Liver (tissue), 9 donors: ENCODE data around the gene PGAP3. TPM values are rescaled to one million over a fixed set of nuclear protein-coding genes. Genes with fewer than 3 reads are reported as not detected.

Experiments used
- DNase-seq: peaks from one replicate; pipeline ENCODE4 v3.0.0-alpha.2; 2017; ENCODE audit warnings: low spot score
- H3K27ac ChIP-seq, 2 donors: one replicate each; pipeline ENCODE4 v1.7.0; 2013; ENCODE audit warnings: inconsistent platforms in 2 of 2, low read length in 2 of 2, control low read depth in 1 of 2, low read depth in 1 of 2, mild to moderate bottlenecking in 1 of 2
- H3K27me3 ChIP-seq, 4 donors: one replicate each; pipeline versions ENCODE4 v1.6.1 to v1.7.0; 2013; ENCODE audit warnings: low read length in 3 of 4, inconsistent platforms in 1 of 4, mild to moderate bottlenecking in 1 of 4, moderate library complexity in 1 of 4; ENCODE audit not compliant: control insufficient read depth in 4 of 4, insufficient read depth in 4 of 4
- H3K36me3 ChIP-seq, 4 donors: one replicate each; pipeline versions ENCODE4 v1.6.1 to v1.7.0; 2013; ENCODE audit warnings: low read length in 3 of 4, mild to moderate bottlenecking in 3 of 4, low read depth in 1 of 4, moderate library complexity in 1 of 4; ENCODE audit not compliant: control insufficient read depth in 4 of 4, insufficient read depth in 3 of 4
- H3K4me1 ChIP-seq, 4 donors: one replicate each; pipeline versions ENCODE4 v1.6.1 to v1.7.0; 2013; ENCODE audit warnings: low read length in 3 of 4, mild to moderate bottlenecking in 3 of 4, moderate library complexity in 1 of 4; ENCODE audit not compliant: control insufficient read depth in 4 of 4, insufficient read depth in 4 of 4
- H3K4me3 ChIP-seq, 3 donors: one replicate each; pipeline versions ENCODE4 v1.6.1 to v1.7.0; 2013; ENCODE audit warnings: low read length in 3 of 3, control low read depth in 1 of 3, low read depth in 1 of 3, mild to moderate bottlenecking in 1 of 3
- H3K9ac ChIP-seq, 2 donors: one replicate each; pipeline ENCODE4 v1.7.0; 2013; ENCODE audit warnings: low read length in 2 of 2, mild to moderate bottlenecking in 2 of 2, moderate library complexity in 2 of 2, control low read depth in 1 of 2, low read depth in 1 of 2
- H3K9me3 ChIP-seq, 4 donors: one replicate each; pipeline versions ENCODE4 v1.6.1 to v1.7.0; 2013; ENCODE audit warnings: low read length in 3 of 4; ENCODE audit not compliant: control insufficient read depth in 4 of 4
- EGR1 ChIP-seq, 2 donors: IDR thresholded peaks; 2 replicates each; pipeline ENCODE4 v1.6.1; 2016 to 2018; ENCODE audit warnings: antibody characterized with exemption in 2 of 2, low read depth in 2 of 2
- FOXA1 ChIP-seq: IDR thresholded peaks from 2 replicates; pipeline ENCODE4 v1.6.1; 2016; ENCODE audit warnings: antibody characterized with exemption
- FOXA2 ChIP-seq: IDR thresholded peaks from 2 replicates; pipeline ENCODE4 v1.6.1; 2016; ENCODE audit warnings: antibody characterized with exemption
- GABPA ChIP-seq, 2 donors: IDR thresholded peaks in 1 of 2; conservative IDR thresholded peaks in 1 of 2; 2 replicates each; pipeline ENCODE4 v1.6.1; 2016; ENCODE audit warnings: antibody characterized with exemption in 2 of 2, mild to moderate bottlenecking in 1 of 2, moderate library complexity in 1 of 2
- HNF4A ChIP-seq, 2 donors: conservative IDR thresholded peaks; 2 replicates each; pipeline ENCODE4 v1.6.1; 2016; ENCODE audit warnings: antibody characterized with exemption in 2 of 2, mild to moderate bottlenecking in 2 of 2
- HNF4G ChIP-seq: IDR thresholded peaks from 2 replicates; pipeline ENCODE4 v1.6.1; 2016; ENCODE audit warnings: antibody characterized with exemption
- JUND ChIP-seq, 2 donors: IDR thresholded peaks; 2 replicates each; pipeline ENCODE4 v1.6.1; 2016; ENCODE audit warnings: antibody characterized with exemption in 2 of 2
- NR2F2 ChIP-seq: IDR thresholded peaks from 2 replicates; pipeline ENCODE4 v1.6.1; 2016; ENCODE audit warnings: antibody characterized with exemption
- RAD21 ChIP-seq, 2 donors: IDR thresholded peaks; 2 replicates each; pipeline ENCODE4 v1.6.1; 2016; ENCODE audit warnings: antibody characterized with exemption in 2 of 2, mild to moderate bottlenecking in 2 of 2
- RXRA ChIP-seq, 2 donors: IDR thresholded peaks; 2 replicates each; pipeline ENCODE4 v1.6.1; 2017 to 2018; ENCODE audit warnings: antibody characterized with exemption in 2 of 2, mild to moderate bottlenecking in 1 of 2
- SP1 ChIP-seq: IDR thresholded peaks from 2 replicates; pipeline ENCODE4 v1.6.1; 2018; ENCODE audit warnings: antibody characterized with exemption, mild to moderate bottlenecking
- TAF1 ChIP-seq: conservative IDR thresholded peaks from 2 replicates; pipeline ENCODE4 v1.6.1; 2016; ENCODE audit warnings: antibody characterized with exemption, mild to moderate bottlenecking
- YY1 ChIP-seq: IDR thresholded peaks from 2 replicates; pipeline ENCODE4 v1.6.1; 2016; ENCODE audit warnings: antibody characterized with exemption, mild to moderate bottlenecking
- WGBS: extraction: QIAGEN DNeasy Blood & Tissue Kit; methylation state at CpG from one replicate; pipeline ENCODE4 v1.1.7; 2013; 5-methylcytosine and 5-hydroxymethylcytosine counted together
- polyA plus RNA-seq, 2 donors: library from polyadenylated mRNA; stranded (reverse) in 1 of 2; unstranded in 1 of 2; fragments of 200-250 nt in 1 of 2; fragments of >200 nt in 1 of 2; fragmentation: Nextera tagmentation in 1 of 2; extraction: Ambion mirVana in 1 of 2; gene quantifications; one replicate each; pipeline versions ENCODE4 v1.2.1 to v1.2.3, GENCODE V29; 2013 to 2015
- total RNA-seq, 2 donors: library from RNA; depleted of rRNA; stranded (reverse); fragments of >200 nt; gene quantifications; one replicate each; pipeline ENCODE4 v1.2.3, GENCODE V29; 2014
- TF ChIP-seq, protein P1 (sequence below): IDR thresholded peaks from 2 replicates; pipeline ENCODE4 v1.6.1; 2016; ENCODE audit warnings: antibody characterized with exemption
- TF ChIP-seq, protein P2 (sequence below): IDR thresholded peaks from 2 replicates; pipeline ENCODE4 v1.6.1; 2016; ENCODE audit warnings: antibody characterized with exemption
- TF ChIP-seq, protein P3 (sequence below): IDR thresholded peaks from 2 replicates; pipeline ENCODE4 v1.6.1; 2016; ENCODE audit warnings: antibody characterized with exemption
- TF ChIP-seq, protein P4 (sequence below): fragments of 150-350 bp; IDR thresholded peaks from 2 replicates; pipeline ENCODE4 v1.5.1; 2017; ENCODE audit warnings: improper control_type of control experiment, low read depth, low read length; ENCODE audit not compliant: missing input control
- TF ChIP-seq, protein P5 (sequence below): IDR thresholded peaks from 2 replicates; pipeline ENCODE4 v1.6.1; 2016; ENCODE audit warnings: antibody characterized with exemption, mild to moderate bottlenecking
- donor health status: healthy.
- donor health status: healthy.
- donor health status: healthy.
- donor health status: healthy.
- donor health status: healthy.

Gene PGAP3
- total and polyA plus RNA-seq, 4 donors: 7.9 to 19.5 (median 14.0) TPM

DNA sequence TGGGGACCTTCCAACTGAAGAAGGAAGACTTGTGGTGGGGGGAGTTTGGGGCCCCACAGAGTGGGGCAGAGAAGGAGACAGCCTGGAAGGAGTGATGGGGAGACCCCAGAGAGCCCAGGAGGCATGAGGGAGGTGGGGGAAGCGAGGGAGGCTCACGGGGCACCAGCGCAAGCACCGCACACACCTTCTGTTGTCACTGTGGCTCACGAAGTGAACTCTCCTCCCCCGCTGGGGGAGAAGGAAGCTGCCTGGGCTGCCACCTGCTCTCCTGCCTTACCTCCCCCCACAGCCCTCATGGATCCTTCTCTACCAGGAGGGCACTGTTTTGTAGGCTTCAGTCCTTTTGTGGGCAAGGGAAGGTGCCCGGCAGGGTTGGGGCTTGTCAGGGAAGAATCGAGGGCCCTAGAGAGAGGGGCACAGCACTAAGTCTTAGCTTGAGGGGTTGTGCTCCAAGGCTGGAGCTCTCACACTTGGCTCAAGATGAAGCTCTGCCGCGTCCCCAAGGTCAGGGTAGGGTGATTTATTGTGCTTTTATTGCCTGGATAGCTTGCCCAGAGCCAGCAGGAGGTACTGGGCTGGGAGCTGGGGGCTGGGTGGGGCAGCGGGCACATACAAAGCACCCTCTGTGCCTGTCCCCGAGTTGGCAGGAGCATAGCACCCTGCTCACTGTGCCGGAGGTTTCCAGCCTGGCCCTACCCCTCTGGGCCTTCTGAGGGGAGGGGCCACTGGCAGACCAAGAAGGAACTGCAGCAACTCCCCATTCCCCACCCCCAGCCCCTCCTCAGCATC lies 55.5 kb downstream of the PGAP3 start:
- no peaks in the 10 kb centered on the region for H3K9me3 ChIP-seq
- no peak overlapping the region for H3K4me3 ChIP-seq
- H3K27ac ChIP-seq: no peak overlapping the region
- DNase-seq: no peak
- peaks cover 3 to 11% (median 6%) of the 10 kb centered on the region in 4 donors for H3K4me1 ChIP-seq
- no peak for TF ChIP-seq SP1
- TF ChIP-seq, protein P1, sequence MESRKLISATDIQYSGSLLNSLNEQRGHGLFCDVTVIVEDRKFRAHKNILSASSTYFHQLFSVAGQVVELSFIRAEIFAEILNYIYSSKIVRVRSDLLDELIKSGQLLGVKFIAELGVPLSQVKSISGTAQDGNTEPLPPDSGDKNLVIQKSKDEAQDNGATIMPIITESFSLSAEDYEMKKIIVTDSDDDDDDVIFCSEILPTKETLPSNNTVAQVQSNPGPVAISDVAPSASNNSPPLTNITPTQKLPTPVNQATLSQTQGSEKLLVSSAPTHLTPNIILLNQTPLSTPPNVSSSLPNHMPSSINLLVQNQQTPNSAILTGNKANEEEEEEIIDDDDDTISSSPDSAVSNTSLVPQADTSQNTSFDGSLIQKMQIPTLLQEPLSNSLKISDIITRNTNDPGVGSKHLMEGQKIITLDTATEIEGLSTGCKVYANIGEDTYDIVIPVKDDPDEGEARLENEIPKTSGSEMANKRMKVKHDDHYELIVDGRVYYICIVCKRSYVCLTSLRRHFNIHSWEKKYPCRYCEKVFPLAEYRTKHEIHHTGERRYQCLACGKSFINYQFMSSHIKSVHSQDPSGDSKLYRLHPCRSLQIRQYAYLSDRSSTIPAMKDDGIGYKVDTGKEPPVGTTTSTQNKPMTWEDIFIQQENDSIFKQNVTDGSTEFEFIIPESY: no peak
- no peak for TF ChIP-seq FOXA1
- TF ChIP-seq YY1: no peak
- TF ChIP-seq, protein P2, sequence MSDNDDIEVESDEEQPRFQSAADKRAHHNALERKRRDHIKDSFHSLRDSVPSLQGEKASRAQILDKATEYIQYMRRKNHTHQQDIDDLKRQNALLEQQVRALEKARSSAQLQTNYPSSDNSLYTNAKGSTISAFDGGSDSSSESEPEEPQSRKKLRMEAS: no peak
- TF ChIP-seq RXRA (IDR thresholded peaks at IDR 0.05): no peak
- no peak for TF ChIP-seq NR2F2
- TF ChIP-seq FOXA2: no peak
- TF ChIP-seq EGR1 (IDR thresholded peaks at IDR 0.05; ENCODE audit: low read depth in 2 of 2): no peak
- no peak overlapping the region for H3K9ac ChIP-seq
- no peaks in the 10 kb centered on the region for H3K36me3 ChIP-seq
- H3K27me3 ChIP-seq: peaks cover 0 to 2% (median under 1%) of the 10 kb centered on the region in 4 donors
- WGBS: 57% methylated on average over 13 of the region's 13 CpGs

DNA sequence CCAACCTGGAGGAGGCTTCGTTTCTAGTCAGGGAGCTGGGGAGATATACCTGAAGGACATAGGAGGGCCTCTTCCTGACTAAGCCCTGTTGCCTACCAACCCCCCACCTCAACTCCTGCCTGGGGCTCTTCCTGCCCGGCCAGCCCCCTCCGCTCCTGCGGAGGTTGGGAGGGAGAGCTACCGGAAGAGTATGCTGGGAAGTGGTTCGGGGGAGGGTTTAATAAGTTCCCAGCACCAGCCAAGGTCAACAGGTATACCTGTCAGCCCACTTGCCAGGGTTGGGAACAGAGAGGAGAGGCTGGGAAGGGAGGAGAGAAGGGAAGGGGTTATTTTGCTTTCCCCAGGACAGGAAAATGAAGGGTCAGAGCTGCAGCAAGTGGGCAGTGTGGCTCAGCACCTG lies 56.5 kb downstream of the PGAP3 start:
- no peak overlapping the region for H3K4me3 ChIP-seq
- TF ChIP-seq NR2F2 (no peak), EGR1 (IDR thresholded peaks at IDR 0.05; ENCODE audit: low read depth in 2 of 2) (no peak), YY1 (no peak), GABPA (IDR thresholded peaks at IDR 0.05 in 1 of 2, conservative IDR thresholded peaks at IDR 0.05 in 1 of 2) (no peak), HNF4G (no peak), HNF4A (conservative IDR thresholded peaks at IDR 0.05) (no peak), TAF1 (no peak), FOXA2 (no peak), RXRA (IDR thresholded peaks at IDR 0.05) (no peak), JUND (IDR thresholded peaks at IDR 0.05) (no peak), FOXA1 (no peak), SP1 (no peak), RAD21 (IDR thresholded peaks at IDR 0.05) (no peak)
- TF ChIP-seq, protein P3, sequence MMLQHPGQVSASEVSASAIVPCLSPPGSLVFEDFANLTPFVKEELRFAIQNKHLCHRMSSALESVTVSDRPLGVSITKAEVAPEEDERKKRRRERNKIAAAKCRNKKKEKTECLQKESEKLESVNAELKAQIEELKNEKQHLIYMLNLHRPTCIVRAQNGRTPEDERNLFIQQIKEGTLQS: no peak
- TF ChIP-seq, protein P4, sequence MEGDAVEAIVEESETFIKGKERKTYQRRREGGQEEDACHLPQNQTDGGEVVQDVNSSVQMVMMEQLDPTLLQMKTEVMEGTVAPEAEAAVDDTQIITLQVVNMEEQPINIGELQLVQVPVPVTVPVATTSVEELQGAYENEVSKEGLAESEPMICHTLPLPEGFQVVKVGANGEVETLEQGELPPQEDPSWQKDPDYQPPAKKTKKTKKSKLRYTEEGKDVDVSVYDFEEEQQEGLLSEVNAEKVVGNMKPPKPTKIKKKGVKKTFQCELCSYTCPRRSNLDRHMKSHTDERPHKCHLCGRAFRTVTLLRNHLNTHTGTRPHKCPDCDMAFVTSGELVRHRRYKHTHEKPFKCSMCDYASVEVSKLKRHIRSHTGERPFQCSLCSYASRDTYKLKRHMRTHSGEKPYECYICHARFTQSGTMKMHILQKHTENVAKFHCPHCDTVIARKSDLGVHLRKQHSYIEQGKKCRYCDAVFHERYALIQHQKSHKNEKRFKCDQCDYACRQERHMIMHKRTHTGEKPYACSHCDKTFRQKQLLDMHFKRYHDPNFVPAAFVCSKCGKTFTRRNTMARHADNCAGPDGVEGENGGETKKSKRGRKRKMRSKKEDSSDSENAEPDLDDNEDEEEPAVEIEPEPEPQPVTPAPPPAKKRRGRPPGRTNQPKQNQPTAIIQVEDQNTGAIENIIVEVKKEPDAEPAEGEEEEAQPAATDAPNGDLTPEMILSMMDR: no peak
- TF ChIP-seq, protein P5, sequence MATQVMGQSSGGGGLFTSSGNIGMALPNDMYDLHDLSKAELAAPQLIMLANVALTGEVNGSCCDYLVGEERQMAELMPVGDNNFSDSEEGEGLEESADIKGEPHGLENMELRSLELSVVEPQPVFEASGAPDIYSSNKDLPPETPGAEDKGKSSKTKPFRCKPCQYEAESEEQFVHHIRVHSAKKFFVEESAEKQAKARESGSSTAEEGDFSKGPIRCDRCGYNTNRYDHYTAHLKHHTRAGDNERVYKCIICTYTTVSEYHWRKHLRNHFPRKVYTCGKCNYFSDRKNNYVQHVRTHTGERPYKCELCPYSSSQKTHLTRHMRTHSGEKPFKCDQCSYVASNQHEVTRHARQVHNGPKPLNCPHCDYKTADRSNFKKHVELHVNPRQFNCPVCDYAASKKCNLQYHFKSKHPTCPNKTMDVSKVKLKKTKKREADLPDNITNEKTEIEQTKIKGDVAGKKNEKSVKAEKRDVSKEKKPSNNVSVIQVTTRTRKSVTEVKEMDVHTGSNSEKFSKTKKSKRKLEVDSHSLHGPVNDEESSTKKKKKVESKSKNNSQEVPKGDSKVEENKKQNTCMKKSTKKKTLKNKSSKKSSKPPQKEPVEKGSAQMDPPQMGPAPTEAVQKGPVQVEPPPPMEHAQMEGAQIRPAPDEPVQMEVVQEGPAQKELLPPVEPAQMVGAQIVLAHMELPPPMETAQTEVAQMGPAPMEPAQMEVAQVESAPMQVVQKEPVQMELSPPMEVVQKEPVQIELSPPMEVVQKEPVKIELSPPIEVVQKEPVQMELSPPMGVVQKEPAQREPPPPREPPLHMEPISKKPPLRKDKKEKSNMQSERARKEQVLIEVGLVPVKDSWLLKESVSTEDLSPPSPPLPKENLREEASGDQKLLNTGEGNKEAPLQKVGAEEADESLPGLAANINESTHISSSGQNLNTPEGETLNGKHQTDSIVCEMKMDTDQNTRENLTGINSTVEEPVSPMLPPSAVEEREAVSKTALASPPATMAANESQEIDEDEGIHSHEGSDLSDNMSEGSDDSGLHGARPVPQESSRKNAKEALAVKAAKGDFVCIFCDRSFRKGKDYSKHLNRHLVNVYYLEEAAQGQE: no peak
- no peaks in the 10 kb centered on the region for H3K36me3 ChIP-seq
- no peak overlapping the region for H3K9ac ChIP-seq
- 31% methylated on average over 6 of the region's 6 CpGs for whole genome bisulfite sequencing
- H3K9me3 ChIP-seq: no peaks in the 10 kb centered on the region
- peaks cover 1 to 12% (median 7%) of the 10 kb centered on the region in 4 donors for H3K4me1 ChIP-seq
- H3K27ac ChIP-seq: no peak overlapping the region
- H3K27me3 ChIP-seq: peaks cover 0 to 6% (median 3%) of the 10 kb centered on the region in 4 donors
- no peak for DNase-seq
